Activated CD4-positive, alpha-beta T cell treated with anti-CD3 and anti-CD28 coated beads for 36 hours (primary cell): ENCODE data around the gene ZNF598. TPM values are rescaled to one million over a fixed set of nuclear protein-coding genes. Genes with fewer than 3 reads are reported as not detected.

ENCODE experiments used
- ATAC-seq: fragments of 200-7000 bp; cut with Tn5 transposase; one replicate; pipeline ENCODE4 v1.10.0; 2021; ENCODE audit warnings: mild to moderate bottlenecking, moderate library complexity
- CTCF ChIA-PET: fragments of 350-600 bp; sonication (Branson Sonifier 250); formaldehyde crosslinking; loops from one replicate; lab custom pipeline; 2021; ENCODE audit warnings: antibody characterized with exemption; lab: Charles Lee
- POLR2A ChIA-PET: fragments of 350-600 bp; sonication (Branson Sonifier 250); formaldehyde crosslinking; loops from one replicate; lab custom pipeline; 2021; ENCODE audit warnings: antibody characterized with exemption, inconsistent platforms; lab: Charles Lee
- DNase-seq: peaks from one replicate; pipeline ENCODE4 v3.0.0-alpha.2; 2020
- H3K27ac Mint-ChIP-seq: one replicate; pipeline ENCODE4 v1.8.0; 2021; ENCODE audit warnings: mixed read lengths
- H3K27me3 Mint-ChIP-seq: one replicate; pipeline ENCODE4 v1.8.0; 2021; ENCODE audit warnings: mixed read lengths
- H3K36me3 Mint-ChIP-seq: one replicate; pipeline ENCODE4 v1.8.0; 2021; ENCODE audit warnings: low read depth, mixed read lengths
- H3K4me1 Mint-ChIP-seq: one replicate; pipeline ENCODE4 v1.8.0; 2021; ENCODE audit warnings: mixed read lengths
- H3K4me3 Mint-ChIP-seq: one replicate; pipeline ENCODE4 v1.8.0; 2021; ENCODE audit warnings: mild to moderate bottlenecking, moderate library complexity, mixed read lengths
- H3K9me3 Mint-ChIP-seq: one replicate; pipeline ENCODE4 v1.8.0; 2021; ENCODE audit warnings: low read depth, mixed read lengths
- intact Hi-C, 2 experiments: fragments of 100-400 bp; cut with DNase I in 1 of 2; cut with micrococcal nuclease in 1 of 2; formaldehyde crosslinking; loops; one replicate each; pipeline versions ENCODE4 v1.14.2 to v1.15.1; 2022 to 2024; cut with DNase I, micrococcal nuclease
- total RNA-seq, 2 experiments: library from RNA; stranded (reverse); gene quantifications; one replicate each; pipeline ENCODE4 v1.2.3, GENCODE V29; 2021

Gene ZNF598
- total RNA-seq, 2 experiments from 2014 or later = 64.6 to 69.8 TPM

DNA sequence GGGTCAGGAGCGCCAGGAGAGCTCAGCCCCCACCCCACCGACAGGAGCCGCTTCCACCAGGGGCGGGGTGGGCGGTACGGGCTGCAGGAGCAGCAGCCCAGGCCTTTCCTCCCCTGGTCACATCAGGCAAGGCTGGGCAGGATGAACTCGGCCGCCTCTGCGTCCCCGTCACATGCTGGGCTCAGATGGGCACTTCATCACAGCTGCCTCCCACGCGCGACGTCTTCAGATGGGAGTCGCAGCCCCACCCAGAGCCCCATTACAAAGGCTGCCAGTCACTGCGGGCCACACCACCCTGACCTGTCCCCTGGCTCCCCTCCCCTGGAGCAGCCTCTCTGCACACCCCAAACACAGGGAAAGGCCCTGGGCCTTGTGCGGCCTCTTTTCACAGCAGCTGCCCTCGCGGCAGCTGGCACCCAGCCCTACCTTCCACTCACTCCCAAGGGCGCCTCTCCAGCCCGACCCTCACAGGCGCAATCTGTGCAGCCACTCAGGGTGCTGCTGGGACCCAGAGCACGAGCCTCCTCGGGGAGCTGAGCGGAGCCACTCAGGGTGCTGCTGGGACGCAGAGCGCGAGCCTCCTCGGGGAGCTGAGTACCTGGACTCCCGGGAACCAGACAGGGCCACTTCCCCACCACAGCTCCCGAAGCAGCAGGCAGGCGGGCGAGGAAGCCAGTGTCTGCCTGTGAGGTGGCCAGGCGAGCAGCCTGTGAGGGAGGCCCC is 4.7 kb downstream of the ZNF598 start:
- CTCF ChIA-PET = interaction anchor here (0.8 to 4.1 kb wide), 10 partner anchors 9 to 143 kb away, joined by 3 to 30 read pairs (median 4); partner anchors contain the start of genes GFER and RPS2
- peaks cover 38% of the 10 kb centered on the region for H3K4me1 Mint-ChIP-seq
- H3K4me3 Mint-ChIP-seq = no peak overlapping the region
- DNase-seq (no peak), ATAC-seq (no peak)
- no peaks in the 10 kb centered on the region for H3K27me3 Mint-ChIP-seq
- H3K27ac Mint-ChIP-seq = no peak overlapping the region
- H3K36me3 Mint-ChIP-seq = peaks cover 35% of the 10 kb centered on the region
- POLR2A ChIA-PET = no interaction called here
- no peaks in the 10 kb centered on the region for H3K9me3 Mint-ChIP-seq
- intact Hi-C loops = loop anchor here (1.0 to 10.0 kb wide), 5 partner anchors 43 to 330 kb away; partner anchors contain the start of genes MLST8 (in 1 of the 2) and RPS2 (in 1 of the 2)

GRCh38 chr16:2003827-2004641 is 5.6 kb downstream of the ZNF598 start:
- intact Hi-C loops = loop anchor here in 1 of 2 experiments (1.0 to 10.0 kb wide), 2 partner anchors 136 to 331 kb away; no protein-coding TSS in a partner anchor
- DNase-seq = peak; percentile 95
- Mint-ChIP-seq H3K9me3 (no peaks in the 10 kb centered on the region), H3K4me3 (no peak overlapping the region), H3K27ac (no peak overlapping the region), H3K27me3 (no peaks in the 10 kb centered on the region), H3K4me1 (peaks cover 38% of the 10 kb centered on the region), H3K36me3 (peaks cover 35% of the 10 kb centered on the region)
- ChIA-PET POLR2A (interaction anchor here (0.9 to 1.1 kb wide), 4 partner anchors 10 to 151 kb away, joined by 3 to 4 read pairs (median 3); partner anchors contain the start of gene TRAF7), CTCF (interaction anchor here (0.6 to 4.1 kb wide), 23 partner anchors 8 to 475 kb away, joined by 3 to 30 read pairs (median 3); partner anchors contain the start of genes GFER, RNF151, RPS2 and TRAF7)
- peak; percentile 93 for ATAC-seq

GRCh38 chr16:2003231-2003826 is 6.3 kb downstream of the ZNF598 start:
- POLR2A ChIA-PET = interaction anchor here (0.9 to 1.1 kb wide), 4 partner anchors 9 to 152 kb away, joined by 3 to 4 read pairs (median 3); partner anchors contain the start of gene TRAF7
- Mint-ChIP-seq H3K27ac (no peak overlapping the region), H3K9me3 (no peaks in the 10 kb centered on the region), H3K4me3 (no peak overlapping the region), H3K36me3 (peaks cover 29% of the 10 kb centered on the region), H3K4me1 (peaks cover 33% of the 10 kb centered on the region), H3K27me3 (no peaks in the 10 kb centered on the region)
- ATAC-seq (no peak), DNase-seq (no peak)
- CTCF ChIA-PET = interaction anchor here (0.6 to 4.1 kb wide), 9 partner anchors 8 to 474 kb away, joined by 3 to 30 read pairs (median 3); partner anchors contain the start of gene TRAF7
- intact Hi-C loops = loop anchor here in 1 of 2 experiments (10.0 kb wide), 1 partner anchor 331 kb away; no protein-coding TSS in a partner anchor

GRCh38 chr16:2002406-2003230 is 7.0 kb downstream of the ZNF598 start:
- ATAC-seq = no peak
- H3K27me3 Mint-ChIP-seq = no peaks in the 10 kb centered on the region
- CTCF ChIA-PET = interaction anchor here (0.6 to 4.1 kb wide), 5 partner anchors 9 to 153 kb away, joined by 3 to 30 read pairs (median 3); partner anchors contain the start of gene TRAF7
- H3K9me3 Mint-ChIP-seq = no peaks in the 10 kb centered on the region
- peaks cover 28% of the 10 kb centered on the region for H3K36me3 Mint-ChIP-seq
- intact Hi-C loops = loop anchor here in 1 of 2 experiments (10.0 kb wide), 1 partner anchor 332 kb away; no protein-coding TSS in a partner anchor
- no peak for DNase-seq
- no peak overlapping the region for H3K4me3 Mint-ChIP-seq
- POLR2A ChIA-PET = interaction anchor here (0.6 to 1.1 kb wide), 2 partner anchors 15 to 255 kb away, joined by 3 to 4 read pairs; no protein-coding TSS in a partner anchor
- H3K27ac Mint-ChIP-seq = no peak overlapping the region
- peaks cover 26% of the 10 kb centered on the region for H3K4me1 Mint-ChIP-seq

DNA sequence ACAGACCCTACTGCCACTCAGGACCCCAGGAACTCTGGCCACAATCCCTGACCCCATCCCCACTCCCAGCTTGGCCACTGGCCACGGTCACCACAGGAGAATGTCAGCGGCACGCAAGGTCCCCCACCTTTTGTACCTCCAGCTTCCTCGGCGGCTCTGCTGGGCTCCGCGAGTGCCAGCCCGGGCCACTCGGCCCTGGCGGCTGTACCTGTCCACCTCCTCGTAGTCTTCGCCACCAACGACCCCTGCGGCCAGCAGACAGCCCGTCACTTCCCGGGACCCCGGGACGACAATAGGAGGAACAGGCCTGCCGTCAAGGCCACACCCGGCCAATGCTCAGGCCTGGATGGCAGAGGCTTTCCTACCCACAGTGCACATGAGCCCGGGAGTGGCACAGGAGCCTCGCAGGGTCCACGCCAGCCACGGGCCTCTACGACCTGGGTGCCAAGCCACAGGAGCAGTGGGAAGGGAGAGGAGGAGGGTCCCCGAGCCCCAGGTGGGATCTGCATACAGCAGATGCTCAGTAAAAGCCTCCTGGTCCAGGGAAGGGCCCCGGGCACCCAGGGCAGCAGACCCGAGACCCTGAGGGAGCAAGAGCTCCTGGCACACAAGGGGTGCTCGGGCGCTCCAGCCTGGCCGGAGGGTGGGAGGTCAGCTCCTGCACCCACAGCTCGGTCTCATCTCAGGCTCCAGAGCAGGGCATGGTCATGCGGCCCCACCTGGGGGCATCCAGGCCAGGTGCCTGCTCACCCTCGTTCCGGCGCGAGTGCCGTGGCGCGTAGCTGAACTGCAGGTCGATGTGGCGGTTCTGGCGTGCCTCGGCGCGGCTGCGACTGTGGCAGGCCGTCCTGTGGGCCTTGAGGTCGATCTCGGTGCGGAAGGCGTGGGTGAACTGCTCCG is 7.9 kb downstream of the ZNF598 start:
- DNase-seq (no peak), ATAC-seq (no peak)
- intact Hi-C loops = loop anchor here in 1 of 2 experiments (10.0 kb wide), 1 partner anchor 333 kb away; no protein-coding TSS in a partner anchor
- ChIA-PET CTCF (interaction anchor here (0.6 kb wide), 1 partner anchor 73 kb away, joined by 3 read pairs; no protein-coding TSS in a partner anchor), POLR2A (interaction anchor here (0.6 kb wide), 1 partner anchor 256 kb away, joined by 3 read pairs; no protein-coding TSS in a partner anchor)
- Mint-ChIP-seq H3K4me3 (no peak overlapping the region), H3K9me3 (no peaks in the 10 kb centered on the region), H3K4me1 (peaks cover 19% of the 10 kb centered on the region), H3K27ac (no peak overlapping the region), H3K27me3 (no peaks in the 10 kb centered on the region), H3K36me3 (peaks cover 29% of the 10 kb centered on the region)

GRCh38 chr16:2001035-2001434 is 8.6 kb downstream of the ZNF598 start:
- no peak for ATAC-seq
- Mint-ChIP-seq H3K27ac (no peak overlapping the region), H3K4me1 (peaks cover 20% of the 10 kb centered on the region), H3K27me3 (no peaks in the 10 kb centered on the region), H3K36me3 (peaks cover 25% of the 10 kb centered on the region), H3K9me3 (no peaks in the 10 kb centered on the region), H3K4me3 (no peak overlapping the region)
- intact Hi-C loops = loop anchor here in 1 of 2 experiments (10.0 kb wide), 1 partner anchor 334 kb away; no protein-coding TSS in a partner anchor
- ChIA-PET POLR2A (no interaction called here), CTCF (interaction anchor here (0.6 kb wide), 1 partner anchor 73 kb away, joined by 3 read pairs; no protein-coding TSS in a partner anchor)
- no peak for DNase-seq

GRCh38 chr16:1999866-2000514 is 9.6 kb downstream of the ZNF598 start:
- Mint-ChIP-seq H3K4me3 (no peak overlapping the region), H3K9me3 (no peaks in the 10 kb centered on the region), H3K27ac (no peak overlapping the region), H3K36me3 (peaks cover 23% of the 10 kb centered on the region), H3K27me3 (no peaks in the 10 kb centered on the region), H3K4me1 (peaks cover 14% of the 10 kb centered on the region)
- ATAC-seq (no peak), DNase-seq (no peak)
- intact Hi-C loops = loop anchor here in 1 of 2 experiments (10.0 kb wide), 2 partner anchors 335 to 515 kb away; partner anchors contain the start of gene ATP6V0C
- ChIA-PET POLR2A (no interaction called here), CTCF (no interaction called here)

DNA sequence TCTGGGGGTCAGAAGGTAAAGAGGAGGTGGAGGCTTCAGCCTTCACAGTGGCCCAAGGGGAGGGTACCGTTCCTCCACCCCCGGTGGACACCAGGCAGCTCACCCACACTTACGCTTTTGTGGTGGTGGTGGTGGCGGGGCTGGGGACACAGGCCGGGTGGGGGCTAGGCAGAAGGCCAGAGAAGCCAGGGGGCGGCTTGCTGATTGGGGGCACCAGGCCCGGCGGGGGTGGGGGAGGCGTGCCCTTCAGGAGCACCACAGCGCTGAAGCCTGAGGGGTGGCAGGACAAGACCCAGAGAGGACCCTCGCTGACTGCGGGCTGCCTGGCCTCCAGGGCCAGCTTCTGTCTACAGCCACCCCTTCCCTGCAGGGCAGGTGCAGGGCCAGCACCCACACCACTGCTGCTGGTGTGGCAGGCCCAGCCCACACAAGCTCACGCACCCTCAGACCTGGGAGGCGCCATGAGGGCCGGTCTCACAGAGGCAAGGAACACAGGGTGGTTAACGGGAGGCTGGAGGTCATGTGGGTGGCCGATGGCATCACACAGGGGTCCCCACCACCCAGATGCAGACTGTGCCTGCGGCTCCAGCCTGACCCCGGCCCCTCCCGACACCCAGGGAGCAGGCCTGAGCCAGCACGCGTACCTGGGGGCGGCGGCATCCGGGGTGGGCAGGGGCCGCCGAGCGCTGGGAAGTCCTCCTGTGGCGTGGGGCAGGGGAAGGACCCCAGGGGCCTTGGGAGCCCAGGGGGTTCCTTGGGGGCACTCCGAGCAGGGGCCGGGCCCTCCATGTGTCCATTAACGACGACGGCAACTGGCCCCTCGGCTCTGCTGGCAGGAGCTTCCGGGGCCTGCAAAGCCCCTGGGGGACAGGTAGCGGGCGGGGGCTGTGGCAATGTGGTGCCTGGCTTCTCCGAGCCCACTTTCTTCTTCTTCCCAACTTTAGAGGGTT is 10.5 kb downstream of the ZNF598 start:
- ChIA-PET CTCF (interaction anchor here (0.7 kb wide), 1 partner anchor 221 kb away, joined by 3 read pairs; no protein-coding TSS in a partner anchor), POLR2A (interaction anchor here (0.6 kb wide), 1 partner anchor 13 kb away, joined by 4 read pairs; no protein-coding TSS in a partner anchor)
- H3K27ac Mint-ChIP-seq = no peak overlapping the region
- H3K4me3 Mint-ChIP-seq = no peak overlapping the region
- H3K27me3 Mint-ChIP-seq = no peaks in the 10 kb centered on the region
- H3K36me3 Mint-ChIP-seq = peaks cover 21% of the 10 kb centered on the region
- no peak for DNase-seq
- no peaks in the 10 kb centered on the region for H3K9me3 Mint-ChIP-seq
- H3K4me1 Mint-ChIP-seq = peaks cover 8% of the 10 kb centered on the region
- intact Hi-C loops = loop anchor here in 1 of 2 experiments (10.0 kb wide), 1 partner anchor 516 kb away; the partner anchor contains the start of gene ATP6V0C
- ATAC-seq = no peak
